HCT116 (cell line): ENCODE results near the gene ZNF554. TPM values are rescaled to one million over a fixed set of nuclear protein-coding genes. Genes with fewer than 3 reads are reported as not detected.

Experiments
- ATAC-seq: fragments of 200-7000 bp; cut with Tn5 transposase; 2 replicates; pipeline ENCODE4 v1.9.1; 2020; ENCODE audit warnings: mild to moderate bottlenecking, moderate library complexity
- BruUV-seq: library from RNA; stranded (reverse); fragments of 400-500 nt; replicated peaks from 2 replicates; lab custom pipeline; 2021; lab: Mats Ljungman, UMichigan
- CTCF ChIA-PET: fragments of 300-600 bp; sonication (Branson Sonifier 250); formaldehyde crosslinking; loops from one replicate; lab custom pipeline; 2021; ENCODE audit warnings: antibody characterized with exemption; lab: Charles Lee
- POLR2A ChIA-PET: fragments of 300-600, 350-600 bp; sonication (Branson Sonifier 250); formaldehyde crosslinking; loops from one replicate; lab custom pipeline; 2021; ENCODE audit warnings: antibody characterized with exemption; lab: Charles Lee
- RAD21 ChIA-PET, 2 experiments: fragments of 300-600 bp; sonication (Branson Sonifier 250); formaldehyde crosslinking; loops; one replicate each; lab custom pipeline; 2023; ENCODE audit warnings: low total read pairs in 2 of 2; ENCODE audit not compliant: uncharacterized antibody in 2 of 2, unreplicated experiment in 2 of 2, low non-redundant PET in 1 of 2; lab: Charles Lee
- DNase-seq: peaks from one replicate; pipeline ENCODE4 v3.0.0-alpha.2; 2010; ENCODE audit warnings: low read depth, low spot score
- H2AFZ ChIP-seq: fragments of 200-600 bp; shearing (Covaris generic), sonication (generic); 2 replicates; pipeline ENCODE4 v1.6.1; 2017; ENCODE audit warnings: low read depth, mixed run types, mixed read lengths, antibody characterized with exemption, low read length; ENCODE audit not compliant: poor library complexity, severe bottlenecking
- H3K27ac ChIP-seq: 2 replicates; pipeline ENCODE4 v1.5.1; 2012; ENCODE audit warnings: low read depth, low read length
- H3K27me3 ChIP-seq: fragments of 200-600 bp; sonication (generic); 2 replicates; pipeline ENCODE4 v1.6.1; 2016; ENCODE audit warnings: mixed run types, low read length, mixed read lengths; ENCODE audit not compliant: insufficient read depth
- H3K36me3 ChIP-seq, 2 experiments: fragments of 200-500 bp in 1 of 2; fragments of 200-600 bp in 1 of 2; sonication (Bioruptor generic) in 1 of 2; sonication (generic) in 1 of 2; 2 replicates each; pipeline versions ENCODE4 v1.5.1 to v1.6.1; 2014 to 2016; ENCODE audit warnings: low read length in 2 of 2, inconsistent platforms in 1 of 2, mixed read lengths in 1 of 2, mixed run types in 1 of 2; ENCODE audit not compliant: insufficient read depth in 2 of 2, control insufficient read depth in 1 of 2
- H3K4me1 ChIP-seq, 2 experiments: fragments of 200-600 bp in 1 of 2; sonication (generic) in 1 of 2; 2 replicates each; pipeline versions ENCODE4 v1.5.1 to v1.6.1; 2012 to 2017; ENCODE audit warnings: low read length in 2 of 2, inconsistent platforms in 1 of 2, mild to moderate bottlenecking in 1 of 2, mixed read lengths in 1 of 2, mixed run types in 1 of 2, moderate library complexity in 1 of 2; ENCODE audit not compliant: insufficient read depth in 2 of 2, control insufficient read depth in 1 of 2
- H3K4me2 ChIP-seq: fragments of 200-600 bp; sonication (generic); 2 replicates; pipeline ENCODE4 v1.6.1; 2017; ENCODE audit warnings: mixed run types, low read length, mixed read lengths
- H3K4me3 ChIP-seq, 2 experiments: fragments of 200-600 bp in 1 of 2; sonication (generic) in 1 of 2; replicated peaks in 1 of 2; 2 replicates each; pipeline ENCODE4 v1.5.1; 2011 to 2016; ENCODE audit warnings: low read length in 2 of 2, control low read depth in 1 of 2, low read depth in 1 of 2, mild to moderate bottlenecking in 1 of 2, mixed read lengths in 1 of 2, mixed run types in 1 of 2
- H3K79me2 ChIP-seq: fragments of 200-600 bp; sonication (generic); 2 replicates; pipeline ENCODE4 v1.6.1; 2017; ENCODE audit warnings: mild to moderate bottlenecking, mixed run types, low read length, moderate library complexity, mixed read lengths; ENCODE audit not compliant: insufficient read depth
- H3K9ac ChIP-seq: fragments of 200-600 bp; sonication (generic); 2 replicates; pipeline ENCODE4 v1.6.1; 2016; ENCODE audit warnings: low read length, mixed read lengths
- H3K9me2 ChIP-seq: fragments of 200-600 bp; sonication (generic), shearing (Covaris generic); 2 replicates; pipeline ENCODE4 v1.6.1; 2017; ENCODE audit warnings: mixed run types, mild to moderate bottlenecking, moderate library complexity; ENCODE audit not compliant: insufficient read depth
- H3K9me3 ChIP-seq, 2 experiments: fragments of 200-500 bp in 1 of 2; fragments of 200-600 bp in 1 of 2; sonication (Bioruptor generic) in 1 of 2; sonication (generic) in 1 of 2; 2 replicates each; pipeline ENCODE4 v1.6.1; 2014 to 2017; ENCODE audit warnings: low read length in 2 of 2, mixed read lengths in 2 of 2, inconsistent platforms in 1 of 2, low read depth in 1 of 2, mild to moderate bottlenecking in 1 of 2, mixed run types in 1 of 2, moderate library complexity in 1 of 2; ENCODE audit not compliant: control insufficient read depth in 1 of 2, insufficient read depth in 1 of 2
- H4K20me1 ChIP-seq: fragments of 200-600 bp; sonication (generic), shearing (Covaris generic); 2 replicates; pipeline ENCODE4 v1.6.1; 2017; ENCODE audit warnings: mixed run types, mild to moderate bottlenecking, moderate library complexity; ENCODE audit not compliant: insufficient read depth
- CBX3 ChIP-seq: IDR thresholded peaks from 2 replicates; pipeline ENCODE4 v1.6.1; 2012; ENCODE audit warnings: low read depth
- CEBPB ChIP-seq: IDR thresholded peaks from 2 replicates; pipeline ENCODE4 v1.6.1; 2012; ENCODE audit warnings: low read depth
- EGR1 ChIP-seq: IDR thresholded peaks from 2 replicates; pipeline ENCODE4 v1.6.1; 2012; ENCODE audit warnings: low read depth
- ELF1 ChIP-seq: IDR thresholded peaks from 2 replicates; pipeline ENCODE4 v1.6.1; 2012; ENCODE audit warnings: low read depth, borderline replicate concordance
- FOSL1 ChIP-seq: IDR thresholded peaks from 2 replicates; pipeline ENCODE4 v1.6.1; 2012; ENCODE audit warnings: low read depth
- POLR2A ChIP-seq: IDR thresholded peaks from 2 replicates; pipeline ENCODE4 v1.7.0; 2011; ENCODE audit warnings: borderline replicate concordance; ENCODE audit not compliant: insufficient read depth, insufficient read length; ENCODE audit errors: extremely low read depth
- POLR2AphosphoS5 ChIP-seq: IDR thresholded peaks from 2 replicates; pipeline ENCODE4 v1.6.1; 2011; ENCODE audit warnings: mild to moderate bottlenecking, low read depth, low read length, moderate library complexity
- RAD21 ChIP-seq: IDR thresholded peaks from 2 replicates; pipeline ENCODE4 v1.6.1; 2012; ENCODE audit warnings: low read depth, mild to moderate bottlenecking
- SIN3A ChIP-seq: IDR thresholded peaks from 2 replicates; pipeline ENCODE4 v1.6.1; 2012; ENCODE audit warnings: low read depth
- SP1 ChIP-seq: IDR thresholded peaks from 2 replicates; pipeline ENCODE4 v1.6.1; 2012; ENCODE audit warnings: low read depth
- SRF ChIP-seq: IDR thresholded peaks from 2 replicates; pipeline ENCODE4 v1.6.1; 2012; ENCODE audit warnings: low read depth
- TCF7L2 ChIP-seq: IDR thresholded peaks from 2 replicates; pipeline ENCODE4 v1.7.0; 2011; ENCODE audit warnings: borderline replicate concordance, inconsistent platforms; ENCODE audit not compliant: insufficient read depth, insufficient read length; ENCODE audit errors: extremely low read depth
- YY1 ChIP-seq: IDR thresholded peaks from 2 replicates; pipeline ENCODE4 v1.6.1; 2011; ENCODE audit warnings: low read length, low read depth, moderate library complexity, mild to moderate bottlenecking; ENCODE audit not compliant: insufficient replicate concordance; ENCODE audit errors: extremely low read depth
- ZNF274 ChIP-seq: fragments of 200-500 bp; sonication (Bioruptor generic); IDR thresholded peaks from 2 replicates; pipeline ENCODE4 v1.6.1; 2014; ENCODE audit warnings: mild to moderate bottlenecking, low read depth, low read length, inconsistent platforms
- intact Hi-C: fragments of 100-400 bp; cut with micrococcal nuclease; formaldehyde crosslinking; loops from 2 replicates; pipeline ENCODE4 v1.10.0; 2022
- total RNA-seq: library from RNA; stranded (reverse); gene quantifications from one replicate; pipeline ENCODE4 v1.2.1, GENCODE V29; 2021; ENCODE audit not compliant: unreplicated experiment
- TF ChIP-seq, protein P1 (sequence below): IDR thresholded peaks from 2 replicates; pipeline ENCODE4 v1.6.1; 2012
- TF ChIP-seq, protein P2 (sequence below): IDR thresholded peaks from 2 replicates; pipeline ENCODE4 v1.6.1; 2012
- TF ChIP-seq, protein P3 (sequence below): IDR thresholded peaks from 2 replicates; pipeline ENCODE4 v1.6.1; 2011; ENCODE audit warnings: mild to moderate bottlenecking, low read length, moderate library complexity; ENCODE audit not compliant: insufficient replicate concordance; ENCODE audit errors: extremely low read depth

ZNF554 gene
- total RNA-seq, 1 experiment from 2014 or later = 4.0 TPM

DNA sequence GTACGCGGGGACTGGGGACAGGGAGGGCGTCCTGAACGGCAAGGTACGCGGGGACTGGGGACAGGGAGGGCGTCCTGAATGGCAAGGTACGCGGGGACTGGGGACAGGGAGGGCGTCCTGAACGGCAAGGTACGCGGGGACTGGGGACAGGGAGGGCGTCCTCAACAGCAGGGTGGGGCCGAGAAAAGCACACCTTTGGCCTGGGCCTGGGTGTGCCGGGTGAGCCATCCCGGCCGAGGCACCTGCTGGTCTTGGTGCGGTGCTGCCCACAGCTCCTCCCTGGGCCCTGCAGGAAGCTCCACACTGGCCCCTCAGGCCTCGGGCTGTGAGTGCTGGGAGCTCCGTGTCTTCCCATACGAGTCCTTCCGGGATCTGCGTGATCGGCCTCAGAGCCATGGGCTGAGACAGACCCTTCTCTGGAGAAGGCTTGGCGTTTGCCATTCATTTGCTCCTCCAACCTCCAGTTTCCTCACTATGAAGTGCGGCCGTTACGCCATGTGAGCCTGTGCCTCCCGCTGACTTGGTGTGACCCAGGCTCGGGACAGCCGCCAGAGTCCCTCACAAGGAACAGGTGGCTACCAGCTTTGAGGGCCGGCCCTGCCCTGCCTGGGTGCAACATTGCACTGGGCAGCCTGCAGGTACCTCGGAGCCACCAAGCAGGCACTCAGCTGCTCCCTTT is 7.8 kb upstream of the ZNF554 start:
- Histone ChIP-seq H3K4me1 (peaks cover 0 to 2% of the 10 kb centered on the region in 2 experiments; a peak in 3 of 4 replicates), H4K20me1 (no peaks in the 10 kb centered on the region), H3K27me3 (no peaks in the 10 kb centered on the region), H3K4me3 (no peak overlapping the region), H3K9ac (no peak overlapping the region), H3K9me3 (no peaks in the 10 kb centered on the region), H2AFZ (no peak overlapping the region), H3K4me2 (no peak overlapping the region), H3K27ac (no peak overlapping the region), H3K9me2 (no peaks in the 10 kb centered on the region), H3K79me2 (no peaks in the 10 kb centered on the region), H3K36me3 (peaks cover 5 to 24% of the 10 kb centered on the region in 2 experiments; a peak in 3 of 4 replicates)
- DNase-seq = no peak
- ATAC-seq = no peak
- ChIA-PET RAD21 (no interaction called here), POLR2A (no interaction called here), CTCF (no interaction called here)
- intact Hi-C loops = no loop called here
- TF ChIP-seq SRF = no peak
- TF ChIP-seq, protein P1, sequence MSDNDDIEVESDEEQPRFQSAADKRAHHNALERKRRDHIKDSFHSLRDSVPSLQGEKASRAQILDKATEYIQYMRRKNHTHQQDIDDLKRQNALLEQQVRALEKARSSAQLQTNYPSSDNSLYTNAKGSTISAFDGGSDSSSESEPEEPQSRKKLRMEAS = no peak
- TF ChIP-seq RAD21 = no peak
- no peak for TF ChIP-seq CEBPB
- no peak for TF ChIP-seq CBX3
- no peak for TF ChIP-seq POLR2AphosphoS5
- TF ChIP-seq SIN3A = no peak
- TF ChIP-seq EGR1 = no peak
- TF ChIP-seq ELF1 = no peak
- TF ChIP-seq, protein P2, sequence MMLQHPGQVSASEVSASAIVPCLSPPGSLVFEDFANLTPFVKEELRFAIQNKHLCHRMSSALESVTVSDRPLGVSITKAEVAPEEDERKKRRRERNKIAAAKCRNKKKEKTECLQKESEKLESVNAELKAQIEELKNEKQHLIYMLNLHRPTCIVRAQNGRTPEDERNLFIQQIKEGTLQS = no peak
- TF ChIP-seq POLR2A = no peak
- no peak for TF ChIP-seq YY1
- no peak for TF ChIP-seq ZNF274
- no peak for TF ChIP-seq TCF7L2
- TF ChIP-seq FOSL1 = no peak
- TF ChIP-seq, protein P3, sequence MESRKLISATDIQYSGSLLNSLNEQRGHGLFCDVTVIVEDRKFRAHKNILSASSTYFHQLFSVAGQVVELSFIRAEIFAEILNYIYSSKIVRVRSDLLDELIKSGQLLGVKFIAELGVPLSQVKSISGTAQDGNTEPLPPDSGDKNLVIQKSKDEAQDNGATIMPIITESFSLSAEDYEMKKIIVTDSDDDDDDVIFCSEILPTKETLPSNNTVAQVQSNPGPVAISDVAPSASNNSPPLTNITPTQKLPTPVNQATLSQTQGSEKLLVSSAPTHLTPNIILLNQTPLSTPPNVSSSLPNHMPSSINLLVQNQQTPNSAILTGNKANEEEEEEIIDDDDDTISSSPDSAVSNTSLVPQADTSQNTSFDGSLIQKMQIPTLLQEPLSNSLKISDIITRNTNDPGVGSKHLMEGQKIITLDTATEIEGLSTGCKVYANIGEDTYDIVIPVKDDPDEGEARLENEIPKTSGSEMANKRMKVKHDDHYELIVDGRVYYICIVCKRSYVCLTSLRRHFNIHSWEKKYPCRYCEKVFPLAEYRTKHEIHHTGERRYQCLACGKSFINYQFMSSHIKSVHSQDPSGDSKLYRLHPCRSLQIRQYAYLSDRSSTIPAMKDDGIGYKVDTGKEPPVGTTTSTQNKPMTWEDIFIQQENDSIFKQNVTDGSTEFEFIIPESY = no peak
- no peak for TF ChIP-seq SP1
- no TSS peak for BruUV-seq
